SK-N-SH (cell line): ENCODE results near the gene PPP1R3F. TPM values are rescaled to one million over a fixed set of nuclear protein-coding genes. Genes with fewer than 3 reads are reported as not detected.
A peak's percentile ranks its signal among the peaks of the same experiment; 100 is the strongest.

Source experiments
- CTCF ChIA-PET: fragments of 300-600, 350-600 bp; formaldehyde crosslinking; extraction: SDS; loops from one replicate; lab custom pipeline; 2021; lab: Yijun Ruan, JAX
- POLR2A ChIA-PET: fragments of 350-600 bp; sonication (Branson Sonifier 250); formaldehyde crosslinking; extraction: SDS; loops from one replicate; lab custom pipeline; 2020; ENCODE audit warnings: antibody characterized with exemption, inconsistent platforms; lab: Yijun Ruan, JAX
- DNase-seq: peaks from one replicate; pipeline ENCODE4 v3.0.0; 2012
- H2AFZ ChIP-seq: fragments of 200-600 bp; sonication (generic); 2 replicates; pipeline ENCODE4 v1.8.1; 2016; ENCODE audit warnings: antibody characterized with exemption, mild to moderate bottlenecking, low read depth
- H3F3A ChIP-seq: fragments of 200-600 bp; sonication (generic); replicated peaks from 2 replicates; pipeline ENCODE3; 2016; ENCODE audit warnings: antibody characterized with exemption, mild to moderate bottlenecking; ENCODE audit not compliant: insufficient read depth
- H3K27ac ChIP-seq, 2 experiments: fragments of 200-500 bp in 1 of 2; fragments of 200-600 bp in 1 of 2; sonication (Bioruptor generic) in 1 of 2; sonication (generic), shearing (Covaris generic) in 1 of 2; 2 replicates each; pipeline versions ENCODE4 v1.5.1 to v1.6.1; 2014 to 2016; ENCODE audit warnings: low read depth in 2 of 2, inconsistent platforms in 1 of 2, low read length in 1 of 2, mild to moderate bottlenecking in 1 of 2, mixed read lengths in 1 of 2
- H3K27me3 ChIP-seq: fragments of 200-600 bp; sonication (generic), shearing (Covaris generic); 2 replicates; pipeline ENCODE4 v1.6.1; 2016; ENCODE audit warnings: mixed run types; ENCODE audit not compliant: insufficient read depth
- H3K36me3 ChIP-seq, 2 experiments: fragments of 200-500 bp in 1 of 2; fragments of 200-600 bp in 1 of 2; sonication (Bioruptor generic) in 1 of 2; sonication (generic) in 1 of 2; replicated peaks in 1 of 2; 2 replicates each; pipeline versions ENCODE3 to v1.5.1; 2014 to 2016; ENCODE audit warnings: low read length in 1 of 2, mild to moderate bottlenecking in 1 of 2; ENCODE audit not compliant: insufficient read depth in 2 of 2, control insufficient read depth in 1 of 2
- H3K4me1 ChIP-seq, 2 experiments: fragments of 200-500 bp in 1 of 2; fragments of 200-600 bp in 1 of 2; sonication (Bioruptor generic) in 1 of 2; sonication (generic), shearing (Covaris generic) in 1 of 2; 2 replicates each; pipeline versions ENCODE4 v1.5.1 to v1.6.1; 2014 to 2016; ENCODE audit warnings: low read depth in 1 of 2, low read length in 1 of 2, mixed run types in 1 of 2; ENCODE audit not compliant: insufficient read depth in 2 of 2, control insufficient read depth in 1 of 2
- H3K4me2 ChIP-seq: fragments of 200-600 bp; sonication (generic), shearing (Covaris generic); 2 replicates; pipeline ENCODE4 v1.6.1; 2017; ENCODE audit warnings: mixed run types
- H3K4me3 ChIP-seq, 2 experiments: fragments of 200-500 bp in 1 of 2; fragments of 200-600 bp in 1 of 2; sonication (Bioruptor generic) in 1 of 2; sonication (generic), shearing (Covaris generic) in 1 of 2; 2 replicates each; pipeline versions ENCODE4 v1.5.1 to v1.8.1; 2014 to 2016; ENCODE audit warnings: low read depth in 2 of 2, inconsistent platforms in 1 of 2, low read length in 1 of 2, mild to moderate bottlenecking in 1 of 2, mixed read lengths in 1 of 2, moderate library complexity in 1 of 2
- H3K79me2 ChIP-seq: fragments of 200-600 bp; sonication (generic); 2 replicates; pipeline ENCODE4 v1.8.1; 2017; ENCODE audit warnings: mild to moderate bottlenecking; ENCODE audit not compliant: insufficient read depth
- H3K9ac ChIP-seq: fragments of 200-600 bp; sonication (generic); 2 replicates; pipeline ENCODE4 v1.6.1; 2017; ENCODE audit warnings: mixed run types
- H3K9me2 ChIP-seq: fragments of 200-600 bp; sonication (generic); 2 replicates; pipeline ENCODE4 v1.6.1; 2017; ENCODE audit warnings: mixed run types
- H3K9me3 ChIP-seq: fragments of 200-600 bp; sonication (generic); 2 replicates; pipeline ENCODE4 v1.6.1; 2017; ENCODE audit warnings: mixed run types, mild to moderate bottlenecking, moderate library complexity
- H4K20me1 ChIP-seq: fragments of 200-600 bp; sonication (generic); 2 replicates; pipeline ENCODE4 v1.6.1; 2017; ENCODE audit warnings: mild to moderate bottlenecking, mixed run types; ENCODE audit not compliant: insufficient read depth
- CHD2 ChIP-seq: fragments of 150-350 bp; IDR thresholded peaks from 2 replicates; pipeline ENCODE4 v1.6.1; 2018; ENCODE audit warnings: low read length; ENCODE audit not compliant: partially characterized antibody
- ELF1 ChIP-seq: IDR thresholded peaks from 2 replicates; pipeline ENCODE4 v1.4.0; 2012
- EP300 ChIP-seq, 2 experiments: IDR thresholded peaks; 2 replicates each; pipeline versions ENCODE4 v1.4.0 to v1.6.1; 2012; ENCODE audit warnings: borderline replicate concordance in 1 of 2, low read depth in 1 of 2, low read length in 1 of 2
- EZH2phosphoT487 ChIP-seq: fragments of 200-600 bp; sonication (generic); IDR thresholded peaks from 2 replicates; pipeline ENCODE4 v1.6.1; 2017; ENCODE audit warnings: low read depth, mixed run types, mild to moderate bottlenecking, antibody characterized with exemption, moderate library complexity, borderline replicate concordance
- FOXJ3 ChIP-seq: sonication (generic); formaldehyde crosslinking; IDR thresholded peaks from 2 replicates; pipeline ENCODE4 v1.5.1; 2020; ENCODE audit warnings: mild to moderate bottlenecking, missing genetic modification reagents
- GATA2 ChIP-seq: sonication (generic); formaldehyde crosslinking; IDR thresholded peaks from 2 replicates; pipeline ENCODE4 v1.5.0; 2020; ENCODE audit warnings: mild to moderate bottlenecking, missing genetic modification reagents
- JUND ChIP-seq: IDR thresholded peaks from 2 replicates; pipeline ENCODE4 v1.4.0; 2012
- MEF2A ChIP-seq: IDR thresholded peaks from 2 replicates; pipeline ENCODE4 v1.4.0; 2012; ENCODE audit warnings: low read depth, borderline replicate concordance
- MXI1 ChIP-seq: IDR thresholded peaks from 2 replicates; pipeline ENCODE4 v1.6.1; 2012; ENCODE audit warnings: mild to moderate bottlenecking, low read depth, low read length, improper control_type of control experiment
- NFIC ChIP-seq: IDR thresholded peaks from 2 replicates; pipeline ENCODE4 v1.4.0; 2012; ENCODE audit warnings: borderline replicate concordance
- NRF1 ChIP-seq: IDR thresholded peaks from 2 replicates; pipeline ENCODE4 v1.6.1; 2012; ENCODE audit warnings: low read depth, mild to moderate bottlenecking, low read length
- RCOR1 ChIP-seq: fragments of 150-350 bp; IDR thresholded peaks from 2 replicates; pipeline ENCODE4 v1.6.1; 2017; ENCODE audit warnings: antibody characterized with exemption, low read length
- RXRA ChIP-seq: IDR thresholded peaks from 2 replicates; pipeline ENCODE4 v1.4.0; 2012; ENCODE audit warnings: low read depth, mild to moderate bottlenecking, borderline replicate concordance
- SIN3A ChIP-seq: IDR thresholded peaks from 2 replicates; pipeline ENCODE4 v1.6.1; 2012; ENCODE audit warnings: low read depth, mild to moderate bottlenecking, low read length, moderate library complexity, borderline replicate concordance
- TAF1 ChIP-seq: IDR thresholded peaks from 2 replicates; pipeline ENCODE4 v1.6.1; 2012; ENCODE audit warnings: low read depth, mild to moderate bottlenecking, low read length, moderate library complexity, borderline replicate concordance
- TEAD4 ChIP-seq: IDR thresholded peaks from 2 replicates; pipeline ENCODE4 v1.4.0; 2012; ENCODE audit warnings: mild to moderate bottlenecking, borderline replicate concordance; ENCODE audit not compliant: insufficient read depth
- WGBS: methylation state at CpG from one replicate; pipeline ENCODE4 v1.1.6; 2017; ENCODE audit warnings: low lambda C conversion rate; 5-methylcytosine and 5-hydroxymethylcytosine counted together
- polyA plus RNA-seq, 3 experiments: library from polyadenylated mRNA; depleted of rRNA; stranded (reverse); fragments of >200 nt; gene quantifications; 2 replicates each; pipeline ENCODE4 v1.2.3, GENCODE V29; 2012
- TF ChIP-seq, protein P1 (sequence below): IDR thresholded peaks from 2 replicates; pipeline ENCODE4 v1.6.1; 2012; ENCODE audit warnings: mild to moderate bottlenecking, low read depth, low read length, moderate library complexity
- TF ChIP-seq, protein P2 (sequence below): IDR thresholded peaks from 2 replicates; pipeline ENCODE4 v1.4.0; 2012; ENCODE audit warnings: low read depth, borderline replicate concordance
- TF ChIP-seq, protein P3 (sequence below): IDR thresholded peaks from 2 replicates; pipeline ENCODE4; 2012

The PPP1R3F gene
- polyA plus RNA-seq, 1 of the 3 experiments (the other 2 are of a cell fraction): 6.2 TPM

GRCh38 chrX:49310371-49310770 lies 40.8 kb downstream of the PPP1R3F start:
- ChIA-PET POLR2A (no interaction called here), CTCF (interaction anchor here (2.3 kb wide), 1 partner anchor 19 kb away, joined by 9 read pairs; no protein-coding TSS in a partner anchor)
- Histone ChIP-seq H3K9me3 (no peaks in the 10 kb centered on the region), H3K9ac (no peak overlapping the region), H3K4me2 (peak overlapping the region; percentile 78; the same call in 1 of the 2 replicates), H3K27ac (no peak overlapping the region), H3K9me2 (no peaks in the 10 kb centered on the region), H4K20me1 (no peaks in the 10 kb centered on the region), H2AFZ (no peak overlapping the region), H3K27me3 (peaks cover 53% of the 10 kb centered on the region), H3K79me2 (no peaks in the 10 kb centered on the region), H3K4me3 (no peak overlapping the region)
- no peak for DNase-seq
- 49% methylated on average over 18 of the region's 18 CpGs for WGBS
- TF ChIP-seq CHD2 (no peak), RXRA (no peak), NRF1 (no peak), EP300 (IDR thresholded peaks at IDR 0.05; ENCODE audit: borderline replicate concordance in 1 of 2, low read depth in 1 of 2, low read length in 1 of 2) (no peak), NFIC (no peak), GATA2 (CRISPR knock-in tag) (no peak), MEF2A (no peak), ELF1 (no peak), TAF1 (no peak), RCOR1 (no peak), EZH2phosphoT487 (no peak), TEAD4 (no peak), MXI1 (no peak), FOXJ3 (CRISPR knock-in tag) (no peak), SIN3A (no peak), JUND (no peak)
- TF ChIP-seq, protein P1, sequence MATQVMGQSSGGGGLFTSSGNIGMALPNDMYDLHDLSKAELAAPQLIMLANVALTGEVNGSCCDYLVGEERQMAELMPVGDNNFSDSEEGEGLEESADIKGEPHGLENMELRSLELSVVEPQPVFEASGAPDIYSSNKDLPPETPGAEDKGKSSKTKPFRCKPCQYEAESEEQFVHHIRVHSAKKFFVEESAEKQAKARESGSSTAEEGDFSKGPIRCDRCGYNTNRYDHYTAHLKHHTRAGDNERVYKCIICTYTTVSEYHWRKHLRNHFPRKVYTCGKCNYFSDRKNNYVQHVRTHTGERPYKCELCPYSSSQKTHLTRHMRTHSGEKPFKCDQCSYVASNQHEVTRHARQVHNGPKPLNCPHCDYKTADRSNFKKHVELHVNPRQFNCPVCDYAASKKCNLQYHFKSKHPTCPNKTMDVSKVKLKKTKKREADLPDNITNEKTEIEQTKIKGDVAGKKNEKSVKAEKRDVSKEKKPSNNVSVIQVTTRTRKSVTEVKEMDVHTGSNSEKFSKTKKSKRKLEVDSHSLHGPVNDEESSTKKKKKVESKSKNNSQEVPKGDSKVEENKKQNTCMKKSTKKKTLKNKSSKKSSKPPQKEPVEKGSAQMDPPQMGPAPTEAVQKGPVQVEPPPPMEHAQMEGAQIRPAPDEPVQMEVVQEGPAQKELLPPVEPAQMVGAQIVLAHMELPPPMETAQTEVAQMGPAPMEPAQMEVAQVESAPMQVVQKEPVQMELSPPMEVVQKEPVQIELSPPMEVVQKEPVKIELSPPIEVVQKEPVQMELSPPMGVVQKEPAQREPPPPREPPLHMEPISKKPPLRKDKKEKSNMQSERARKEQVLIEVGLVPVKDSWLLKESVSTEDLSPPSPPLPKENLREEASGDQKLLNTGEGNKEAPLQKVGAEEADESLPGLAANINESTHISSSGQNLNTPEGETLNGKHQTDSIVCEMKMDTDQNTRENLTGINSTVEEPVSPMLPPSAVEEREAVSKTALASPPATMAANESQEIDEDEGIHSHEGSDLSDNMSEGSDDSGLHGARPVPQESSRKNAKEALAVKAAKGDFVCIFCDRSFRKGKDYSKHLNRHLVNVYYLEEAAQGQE: no peak
- TF ChIP-seq, protein P2, sequence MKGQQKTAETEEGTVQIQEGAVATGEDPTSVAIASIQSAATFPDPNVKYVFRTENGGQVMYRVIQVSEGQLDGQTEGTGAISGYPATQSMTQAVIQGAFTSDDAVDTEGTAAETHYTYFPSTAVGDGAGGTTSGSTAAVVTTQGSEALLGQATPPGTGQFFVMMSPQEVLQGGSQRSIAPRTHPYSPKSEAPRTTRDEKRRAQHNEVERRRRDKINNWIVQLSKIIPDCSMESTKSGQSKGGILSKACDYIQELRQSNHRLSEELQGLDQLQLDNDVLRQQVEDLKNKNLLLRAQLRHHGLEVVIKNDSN: no peak
- TF ChIP-seq, protein P3, sequence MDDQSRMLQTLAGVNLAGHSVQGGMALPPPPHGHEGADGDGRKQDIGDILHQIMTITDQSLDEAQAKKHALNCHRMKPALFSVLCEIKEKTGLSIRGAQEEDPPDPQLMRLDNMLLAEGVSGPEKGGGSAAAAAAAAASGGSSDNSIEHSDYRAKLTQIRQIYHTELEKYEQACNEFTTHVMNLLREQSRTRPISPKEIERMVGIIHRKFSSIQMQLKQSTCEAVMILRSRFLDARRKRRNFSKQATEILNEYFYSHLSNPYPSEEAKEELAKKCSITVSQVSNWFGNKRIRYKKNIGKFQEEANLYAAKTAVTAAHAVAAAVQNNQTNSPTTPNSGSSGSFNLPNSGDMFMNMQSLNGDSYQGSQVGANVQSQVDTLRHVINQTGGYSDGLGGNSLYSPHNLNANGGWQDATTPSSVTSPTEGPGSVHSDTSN: no peak
- TF ChIP-seq, all 33 proteins: peak for 0
- no peaks in the 10 kb centered on the region for H3K36me3 ChIP-seq
- no peaks in the 10 kb centered on the region; a peak in 1 of 4 replicates for H3K4me1 ChIP-seq
- H3F3A ChIP-seq: no peaks in the 10 kb centered on the region
